HG02981 (cell line): ENCODE measurements around the gene ACTR10.

Experiments
- ATAC-seq: cut with Tn5 transposase; IDR thresholded peaks from one replicate; pipeline ENCODE4 v1.9.1; 2021; ENCODE audit warnings: mild to moderate bottlenecking, moderate library complexity; ENCODE audit not compliant: unreplicated experiment

The ACTR10 gene

GRCh38 chr14:58199726-58200479 lies at the start of gene ACTR10:
Gene ACTR10, plus strand, starts transcription at chr14:58200149. Its CDS starts 69 bp downstream, at chr14:58200218.
- peak; percentile 88 for ATAC-seq

DNA sequence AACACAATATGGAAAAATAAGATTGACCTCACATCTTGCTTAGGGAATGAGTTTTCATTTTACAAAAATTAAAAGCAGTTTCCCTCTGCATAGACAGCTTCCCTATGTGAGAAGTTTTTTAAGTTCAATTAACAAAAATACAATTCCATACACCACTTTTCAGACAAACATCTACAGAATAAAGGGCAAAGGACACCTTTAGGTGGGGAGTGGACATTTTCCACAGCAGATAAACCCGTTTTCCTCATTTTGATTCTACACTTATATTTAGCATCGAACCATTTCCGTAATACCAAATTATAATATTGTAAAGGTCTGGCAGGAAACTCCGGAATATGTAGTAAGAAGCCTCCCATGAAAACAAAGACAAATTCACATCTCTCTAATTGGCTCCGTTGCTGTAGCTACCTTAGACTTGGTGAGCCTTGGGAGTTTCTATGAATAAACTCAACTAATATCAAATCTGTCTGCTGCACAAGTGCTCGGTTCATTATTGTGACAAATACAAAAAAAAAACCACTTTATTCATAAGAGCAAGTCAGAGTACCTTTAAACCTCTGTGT lies 49.6 kb upstream of the ACTR10 start:
- no peak for ATAC-seq

- no peak for ATAC-seq
Observed at GRCh38 chr14:58151133-58152013, 48.6 kb upstream of the ACTR10 start.

DNA sequence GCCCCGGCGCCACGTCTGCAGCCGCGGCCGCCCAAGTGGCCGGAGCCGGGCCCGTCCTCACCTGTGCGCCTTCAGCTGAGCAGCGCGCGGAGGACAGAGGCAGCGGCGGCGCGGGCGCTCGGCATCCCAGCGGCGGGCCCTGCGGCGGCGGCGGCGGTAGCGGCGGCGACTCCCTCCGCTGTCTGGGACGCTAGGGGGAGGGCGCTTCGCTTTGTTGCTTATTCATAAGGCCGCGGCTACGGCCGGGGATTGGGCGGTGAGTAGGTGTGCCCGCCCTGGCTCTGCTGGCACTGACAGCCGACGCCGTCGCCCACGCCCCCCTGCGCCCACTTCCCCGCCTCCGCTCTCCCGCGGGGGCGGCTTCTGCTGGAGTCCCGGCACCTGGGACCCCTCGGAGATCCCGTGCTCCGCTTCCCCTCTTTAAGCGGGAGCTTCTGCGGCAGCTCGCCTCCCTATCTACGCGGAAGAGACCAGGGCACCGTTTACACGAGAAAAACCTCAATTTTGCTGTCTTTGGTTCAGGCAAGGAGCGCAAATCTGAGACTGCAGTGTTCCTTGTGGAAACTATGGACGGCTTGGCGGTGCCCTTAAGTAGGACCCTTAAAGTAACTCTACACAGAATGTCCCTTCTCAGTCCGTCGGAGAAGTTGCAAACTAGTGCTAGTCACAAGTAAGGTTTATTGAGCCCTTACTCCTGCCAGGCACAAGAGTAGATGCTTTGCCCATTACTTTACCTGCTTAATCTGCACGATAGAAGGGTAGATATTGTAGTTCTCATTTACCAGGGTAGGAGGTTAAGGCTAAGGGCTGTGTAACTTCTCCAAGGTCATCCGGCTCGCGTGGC lies 47.7 kb upstream of the ACTR10 start, which contains the start of gene ARMH4:
Gene ARMH4 (minus strand): TSS at position 200 of the 844 bp plus-strand sequence. CDS start 12,855 bp downstream, outside the sequence.
- peak; percentile 85 for ATAC-seq

- no peak for ATAC-seq
Observed at GRCh38 chr14:58160561-58160960, 39.4 kb upstream of the ACTR10 start.

- ATAC-seq = no peak
Observed at GRCh38 chr14:58166005-58166983, 33.7 kb upstream of the ACTR10 start.

GRCh38 chr14:58167057-58167456 lies 32.9 kb upstream of the ACTR10 start:
- no peak for ATAC-seq

DNA sequence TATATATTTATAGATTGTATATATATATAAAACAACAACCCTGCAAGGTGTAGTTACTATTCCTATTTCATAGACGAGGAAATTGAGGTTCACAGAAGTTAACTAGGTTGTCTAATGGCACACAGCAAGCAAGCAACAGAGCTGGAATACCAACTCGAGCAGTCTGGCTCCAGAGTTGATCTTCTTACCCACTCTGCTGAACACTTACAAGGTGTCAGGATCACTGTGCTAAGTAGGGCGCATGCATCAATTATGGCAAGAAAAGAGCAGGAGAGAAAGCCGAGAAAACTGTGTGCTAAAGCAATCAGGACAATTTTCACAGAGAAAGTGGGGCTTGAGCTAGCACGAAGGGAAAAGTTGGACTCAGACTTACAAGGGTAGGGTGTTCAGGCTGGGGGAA lies 32.1 kb upstream of the ACTR10 start:
- no peak for ATAC-seq

GRCh38 chr14:58171090-58171489 lies 28.9 kb upstream of the ACTR10 start:
- peak; percentile 96 for ATAC-seq

DNA sequence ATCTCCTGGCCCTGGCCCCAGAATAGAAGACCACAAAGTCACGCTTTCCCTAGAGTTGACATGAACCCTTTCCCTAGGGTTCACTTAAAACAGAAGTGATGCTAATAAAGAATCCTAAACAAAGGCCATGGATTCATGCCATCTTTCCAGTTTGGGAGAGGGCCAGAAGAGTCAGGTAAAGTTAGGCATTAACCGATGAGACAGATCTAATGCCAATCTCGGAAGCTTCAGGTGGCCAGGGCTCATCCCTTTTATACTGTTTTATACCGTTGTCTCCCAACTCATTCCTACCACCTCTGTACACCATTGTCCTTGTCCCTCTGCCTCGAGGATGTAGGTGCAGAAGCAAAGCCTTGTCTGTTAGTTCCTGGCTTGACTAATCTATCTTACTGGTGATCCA lies 22.8 kb upstream of the ACTR10 start:
- ATAC-seq = no peak

DNA sequence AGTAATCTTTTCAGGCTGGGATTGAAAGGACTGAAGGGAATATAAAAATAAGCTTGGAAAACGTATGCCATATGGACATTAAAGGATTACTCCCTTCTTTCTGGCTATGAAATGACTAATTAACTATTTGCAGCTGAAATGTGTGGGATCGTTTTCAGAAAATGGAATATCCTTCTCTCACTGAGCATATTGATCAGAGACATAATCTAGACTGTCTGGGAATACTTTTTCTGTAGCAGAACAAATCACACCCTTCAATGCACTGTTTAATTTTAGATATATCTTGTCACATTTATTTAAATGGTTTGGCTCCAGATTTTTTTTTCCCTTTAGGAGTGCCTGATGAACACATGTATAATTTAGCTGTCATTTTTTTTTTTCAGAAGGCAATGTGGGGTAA lies 10.8 kb upstream of the ACTR10 start:
- ATAC-seq = no peak

GRCh38 chr14:58191763-58192601 lies 8.0 kb upstream of the ACTR10 start:
- ATAC-seq = no peak

DNA sequence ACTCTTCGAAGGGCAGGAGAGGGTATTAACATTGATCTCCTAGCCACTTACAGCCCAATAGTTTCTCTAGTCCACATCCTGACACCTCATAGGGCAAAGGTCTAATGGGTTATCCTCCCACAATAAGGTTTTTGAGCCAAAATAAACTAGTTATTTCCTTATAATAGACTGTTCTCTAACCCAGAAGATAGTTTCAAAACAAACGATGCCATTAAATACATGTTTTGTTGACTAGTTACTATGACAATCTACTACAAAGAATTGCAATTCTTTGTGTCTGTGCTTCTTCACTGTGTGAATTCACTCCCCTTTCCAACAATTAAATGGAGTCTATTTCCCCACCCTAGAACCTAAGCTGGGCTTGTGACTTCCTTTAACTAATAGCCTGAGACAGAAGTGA lies 6.4 kb upstream of the ACTR10 start:
- no peak for ATAC-seq

- no peak for ATAC-seq
Observed at GRCh38 chr14:58196198-58196597, 3.8 kb upstream of the ACTR10 start.

GRCh38 chr14:58198086-58198485 lies 1.9 kb upstream of the ACTR10 start:
- no peak for ATAC-seq

DNA sequence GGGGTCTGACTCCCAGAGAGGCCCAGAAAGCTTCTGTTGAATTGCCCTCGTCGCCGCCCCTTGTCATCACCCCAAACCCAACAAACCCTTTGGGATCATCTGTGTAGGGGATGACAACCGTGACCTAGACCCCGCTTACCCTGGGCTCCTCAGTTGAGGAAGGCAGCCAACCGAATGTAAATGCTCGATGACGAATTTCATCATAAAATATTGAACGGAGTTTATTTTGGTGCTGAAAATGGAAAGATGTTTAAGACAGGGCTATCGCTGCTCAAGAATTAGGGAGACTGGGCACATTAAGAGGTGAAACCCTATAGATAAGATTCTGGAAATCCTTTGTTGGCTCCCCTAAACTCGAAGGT lies 512 bp downstream of the ACTR10 start:
- ATAC-seq = no peak

GRCh38 chr14:58200846-58201245 lies 897 bp downstream of the ACTR10 start:
- no peak for ATAC-seq

DNA sequence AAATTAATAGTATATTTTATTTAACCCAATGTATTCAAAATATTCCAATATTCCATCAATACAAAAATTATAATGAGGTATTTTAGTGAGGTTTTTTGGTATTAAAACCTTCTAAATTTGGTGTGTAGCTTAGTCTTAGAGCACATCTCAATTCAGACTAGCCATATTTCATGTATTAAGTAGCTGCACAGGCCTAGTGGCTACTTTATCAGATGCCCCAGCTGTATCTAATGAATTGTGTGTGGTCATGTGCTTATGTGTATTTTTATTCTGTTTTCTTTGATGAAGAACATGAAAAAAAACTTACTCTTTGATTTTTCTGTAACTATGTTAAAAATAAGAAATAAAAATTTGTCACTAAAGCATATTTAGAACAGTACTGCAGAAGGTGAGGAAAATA lies 13.2 kb downstream of the ACTR10 start:
- no peak for ATAC-seq
